GM23248 (cell line): ENCODE measurements around the gene TSPEAR.

Source experiments
- EZH2 ChIP-seq: fragments of 200-600 bp; sonication (generic); IDR thresholded peaks from 2 replicates; pipeline ENCODE4 v1.6.1; 2018; ENCODE audit warnings: antibody characterized with exemption, mild to moderate bottlenecking; ENCODE audit not compliant: insufficient read depth, poor library complexity, severe bottlenecking
- EZH2phosphoT487 ChIP-seq: fragments of 200-600 bp; sonication (generic); IDR thresholded peaks from 2 replicates; pipeline ENCODE4 v1.6.1; 2018; ENCODE audit warnings: antibody characterized with exemption, moderate library complexity, mild to moderate bottlenecking, low read depth; ENCODE audit not compliant: insufficient read depth

- TF ChIP-seq EZH2 (no peak), EZH2phosphoT487 (no peak)
These were observed 247.0 kb downstream of the TSPEAR start for GRCh38 chr21:44464351-44464750.
